Esophagus muscularis mucosa (tissue), 4 donors: ENCODE measurements around the gene SRRM2. TPM values are rescaled to one million over a fixed set of nuclear protein-coding genes. Genes with fewer than 3 reads are reported as not detected.
A peak's percentile ranks its signal among the peaks of the same experiment; 100 is the strongest.

Experiments
- DNase-seq: peaks from one replicate; pipeline ENCODE4 v3.0.0-alpha.2; 2017; ENCODE audit errors: extremely low spot score
- H3K27ac ChIP-seq, 4 donors: fragments of 200-600 bp; sonication (generic); replicated peaks in 1 of 4; 1 replicate in 3 of 4; 2 replicates in 1 of 4; pipeline ENCODE4 v1.5.1; 2016 to 2019; ENCODE audit warnings: mild to moderate bottlenecking in 1 of 4
- H3K27me3 ChIP-seq, 4 donors: fragments of 200-600 bp; sonication (generic); one replicate each; pipeline versions ENCODE4 v1.5.1 to v1.6.0; 2016 to 2019
- H3K36me3 ChIP-seq, 4 donors: fragments of 200-600 bp; sonication (generic); one replicate each; pipeline ENCODE4 v1.5.1; 2016 to 2019
- H3K4me1 ChIP-seq, 4 donors: fragments of 200-600 bp; sonication (generic); one replicate each; pipeline ENCODE4 v1.5.1; 2016 to 2019
- H3K4me3 ChIP-seq, 4 donors: fragments of 200-600 bp; sonication (generic); 1 replicate in 2 of 4; 2 replicates in 2 of 4; pipeline ENCODE4 v1.5.1; 2016 to 2019; ENCODE audit warnings: mild to moderate bottlenecking in 4 of 4, moderate library complexity in 1 of 4
- H3K9me3 ChIP-seq, 4 donors: fragments of 200-600 bp; sonication (generic); 1 replicate in 3 of 4; 2 replicates in 1 of 4; pipeline ENCODE4 v1.5.1; 2016 to 2019
- EP300 ChIP-seq: sonication (generic); formaldehyde crosslinking; IDR thresholded peaks from one replicate; pipeline ENCODE4 v1.6.1; 2017; ENCODE audit warnings: antibody characterized with exemption
- POLR2A ChIP-seq: fragments of 450-650 bp; IDR thresholded peaks from one replicate; pipeline ENCODE4 v1.6.1; 2017; ENCODE audit warnings: antibody characterized with exemption, moderate library complexity, mild to moderate bottlenecking, low read depth
- POLR2AphosphoS5 ChIP-seq, 2 donors: sonication (generic); formaldehyde crosslinking; IDR thresholded peaks; one replicate each; pipeline ENCODE4 v1.6.1; 2017; ENCODE audit warnings: antibody characterized with exemption in 2 of 2
- WGBS: methylation state at CpG from one replicate; pipeline ENCODE4 v1.1.5; 2018; 5-methylcytosine and 5-hydroxymethylcytosine counted together
- intact Hi-C: fragments of 100-400 bp; cut with DNase I; formaldehyde crosslinking; loops from one replicate; pipeline ENCODE4 v1.15.1; 2023
- total RNA-seq, 4 donors: library from RNA; depleted of rRNA; stranded (reverse); fragments of >200 nt; gene quantifications; one replicate each; pipeline versions ENCODE4 v1.1.0 to v1.2.1, GENCODE V29; 2016
- TF ChIP-seq, protein P1 (sequence below), 3 experiments: fragments of 200-600 bp in 2 of 3; fragments of 450-650 bp in 1 of 3; sonication (generic) in 2 of 3; IDR thresholded peaks; one replicate each; pipeline ENCODE4 v1.5.1; 2017 to 2019; ENCODE audit warnings: antibody characterized with exemption in 3 of 3, mild to moderate bottlenecking in 2 of 3, moderate library complexity in 1 of 3

Gene SRRM2
- total RNA-seq, 4 donors from 2014 or later: 126 to 325 (median 234) TPM

DNA sequence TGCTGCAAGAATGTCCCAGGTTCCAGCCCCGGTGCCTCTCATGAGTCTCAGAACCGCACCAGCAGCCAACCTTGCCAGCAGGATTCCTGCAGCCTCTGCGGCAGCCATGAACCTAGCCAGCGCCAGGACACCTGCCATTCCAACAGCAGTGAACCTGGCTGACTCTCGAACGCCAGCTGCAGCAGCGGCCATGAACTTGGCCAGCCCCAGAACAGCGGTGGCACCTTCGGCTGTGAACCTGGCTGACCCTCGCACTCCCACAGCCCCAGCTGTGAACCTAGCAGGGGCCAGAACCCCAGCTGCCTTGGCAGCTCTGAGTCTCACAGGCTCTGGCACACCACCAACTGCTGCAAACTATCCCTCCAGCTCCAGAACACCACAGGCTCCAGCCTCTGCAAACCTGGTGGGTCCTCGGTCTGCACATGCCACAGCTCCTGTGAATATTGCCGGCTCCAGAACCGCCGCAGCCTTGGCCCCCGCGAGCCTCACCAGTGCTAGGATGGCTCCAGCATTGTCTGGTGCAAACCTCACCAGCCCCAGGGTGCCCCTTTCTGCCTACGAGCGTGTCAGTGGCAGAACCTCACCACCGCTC is 14.8 kb downstream of the SRRM2 start:
- TF ChIP-seq POLR2AphosphoS5 (IDR thresholded peaks at IDR 0.05) (no peak), POLR2A (no peak), EP300 (no peak)
- TF ChIP-seq, protein P1, sequence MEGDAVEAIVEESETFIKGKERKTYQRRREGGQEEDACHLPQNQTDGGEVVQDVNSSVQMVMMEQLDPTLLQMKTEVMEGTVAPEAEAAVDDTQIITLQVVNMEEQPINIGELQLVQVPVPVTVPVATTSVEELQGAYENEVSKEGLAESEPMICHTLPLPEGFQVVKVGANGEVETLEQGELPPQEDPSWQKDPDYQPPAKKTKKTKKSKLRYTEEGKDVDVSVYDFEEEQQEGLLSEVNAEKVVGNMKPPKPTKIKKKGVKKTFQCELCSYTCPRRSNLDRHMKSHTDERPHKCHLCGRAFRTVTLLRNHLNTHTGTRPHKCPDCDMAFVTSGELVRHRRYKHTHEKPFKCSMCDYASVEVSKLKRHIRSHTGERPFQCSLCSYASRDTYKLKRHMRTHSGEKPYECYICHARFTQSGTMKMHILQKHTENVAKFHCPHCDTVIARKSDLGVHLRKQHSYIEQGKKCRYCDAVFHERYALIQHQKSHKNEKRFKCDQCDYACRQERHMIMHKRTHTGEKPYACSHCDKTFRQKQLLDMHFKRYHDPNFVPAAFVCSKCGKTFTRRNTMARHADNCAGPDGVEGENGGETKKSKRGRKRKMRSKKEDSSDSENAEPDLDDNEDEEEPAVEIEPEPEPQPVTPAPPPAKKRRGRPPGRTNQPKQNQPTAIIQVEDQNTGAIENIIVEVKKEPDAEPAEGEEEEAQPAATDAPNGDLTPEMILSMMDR (IDR thresholded peaks at IDR 0.05): no peak
- Histone ChIP-seq H3K36me3 (peaks cover 95 to 100% (median 100%) of the 10 kb centered on the region in 4 donors), H3K4me3 (no peak overlapping the region), H3K27ac (no peak overlapping the region), H3K9me3 (no peaks in the 10 kb centered on the region), H3K27me3 (no peaks in the 10 kb centered on the region), H3K4me1 (peaks cover 8 to 41% (median 33%) of the 10 kb centered on the region in 4 donors)
- WGBS: 92% methylated on average over 15 of the region's 19 CpGs
- intact Hi-C loops: no loop called here
- no peak for DNase-seq

DNA sequence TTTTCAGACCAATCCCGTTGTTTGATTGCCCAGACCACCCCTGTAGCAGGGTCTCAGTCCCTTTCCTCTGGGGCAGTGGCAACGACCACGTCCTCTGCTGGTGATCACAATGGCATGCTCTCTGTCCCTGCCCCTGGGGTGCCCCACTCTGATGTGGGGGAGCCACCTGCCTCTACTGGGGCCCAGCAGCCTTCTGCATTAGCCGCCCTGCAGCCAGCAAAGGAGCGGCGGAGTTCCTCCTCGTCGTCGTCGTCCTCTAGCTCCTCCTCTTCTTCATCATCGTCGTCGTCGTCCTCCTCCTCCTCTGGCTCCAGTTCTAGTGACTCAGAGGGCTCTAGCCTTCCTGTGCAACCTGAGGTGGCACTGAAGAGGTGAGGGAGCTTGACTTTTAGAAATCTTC is 15.5 kb downstream of the SRRM2 start:
- Histone ChIP-seq H3K27me3 (no peaks in the 10 kb centered on the region), H3K4me3 (no peak overlapping the region), H3K36me3 (peaks cover 88 to 100% (median 98%) of the 10 kb centered on the region in 4 donors), H3K4me1 (peaks cover 8 to 41% (median 36%) of the 10 kb centered on the region in 4 donors), H3K27ac (peak overlapping the region in 1 of 4 donors; percentile 1), H3K9me3 (no peaks in the 10 kb centered on the region)
- intact Hi-C loops: no loop called here
- TF ChIP-seq, protein P1 (IDR thresholded peaks at IDR 0.05): no peak
- WGBS: 62% methylated on average over 14 of the region's 14 CpGs
- no peak for DNase-seq

DNA sequence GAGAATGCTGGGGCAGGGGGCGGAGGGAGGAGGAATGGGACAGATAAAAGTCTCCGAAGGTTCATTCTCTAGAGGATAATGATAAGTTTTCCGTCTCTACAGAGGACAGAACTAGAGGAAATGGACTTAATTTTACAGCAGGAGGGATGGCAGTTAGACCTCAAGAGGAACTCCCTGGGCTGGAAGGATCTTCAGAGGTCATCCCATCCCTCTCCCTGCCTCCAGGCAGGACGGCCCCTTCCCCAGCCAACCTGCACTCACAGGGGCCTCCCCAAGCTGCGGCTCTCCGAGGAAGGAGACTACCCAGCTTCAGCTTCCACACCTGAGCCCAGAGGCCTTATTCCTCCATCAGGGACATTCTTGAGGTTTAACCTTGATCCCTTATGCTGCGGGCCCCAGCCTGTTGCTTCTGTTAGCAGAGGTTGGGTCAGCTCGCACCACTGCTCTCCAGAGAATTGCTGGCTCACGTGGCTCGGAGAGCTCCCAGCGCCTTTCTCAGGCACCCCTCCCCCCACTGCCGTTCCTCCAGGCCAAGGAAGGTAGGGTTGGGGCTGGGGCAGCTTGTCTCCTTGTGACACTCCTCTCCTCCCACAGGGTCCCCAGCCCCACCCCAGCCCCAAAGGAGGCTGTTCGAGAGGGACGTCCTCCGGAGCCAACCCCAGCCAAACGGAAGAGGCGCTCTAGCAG is 16.1 kb downstream of the SRRM2 start:
- H3K27me3 ChIP-seq: no peaks in the 10 kb centered on the region
- 84% methylated on average over 16 of the region's 17 CpGs for WGBS
- H3K36me3 ChIP-seq: peaks cover 82 to 100% (median 98%) of the 10 kb centered on the region in 4 donors
- peaks cover 8 to 47% (median 42%) of the 10 kb centered on the region in 4 donors for H3K4me1 ChIP-seq
- no peaks in the 10 kb centered on the region for H3K9me3 ChIP-seq
- intact Hi-C loops: no loop called here
- no peak overlapping the region for H3K4me3 ChIP-seq
- peak overlapping the region in 2 of 4 donors; percentile 1 to 8 for H3K27ac ChIP-seq
- no peak for TF ChIP-seq POLR2AphosphoS5 (IDR thresholded peaks at IDR 0.05)
- no peak for TF ChIP-seq EP300
- no peak for TF ChIP-seq POLR2A
- TF ChIP-seq, protein P1 (IDR thresholded peaks at IDR 0.05): no peak
- no peak for DNase-seq

DNA sequence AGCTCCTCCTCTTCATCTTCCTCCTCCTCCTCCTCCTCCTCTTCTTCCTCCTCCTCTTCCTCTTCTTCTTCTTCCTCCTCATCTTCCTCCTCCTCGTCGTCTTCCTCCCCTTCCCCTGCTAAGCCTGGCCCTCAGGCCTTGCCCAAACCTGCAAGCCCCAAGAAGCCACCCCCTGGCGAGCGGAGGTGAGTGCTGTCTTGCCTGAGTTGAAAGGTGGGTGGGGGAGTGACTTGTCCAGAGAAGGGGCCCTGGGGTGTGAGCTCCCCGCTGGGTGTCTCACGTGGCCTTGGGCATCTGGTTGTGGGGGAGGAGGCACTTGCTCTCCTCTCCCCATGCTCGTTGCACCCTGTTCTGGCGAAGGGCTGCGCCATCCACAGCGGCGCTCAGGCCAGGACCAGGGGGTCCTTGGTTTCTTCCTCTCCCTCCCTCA is 16.7 kb downstream of the SRRM2 start:
- no peak for DNase-seq
- H3K9me3 ChIP-seq: no peaks in the 10 kb centered on the region
- no peak overlapping the region for H3K4me3 ChIP-seq
- H3K27ac ChIP-seq: peak overlapping the region in 2 of 4 donors; percentile 1 to 8
- H3K36me3 ChIP-seq: peaks cover 76 to 100% (median 97%) of the 10 kb centered on the region in 4 donors
- 83% methylated on average over 11 of the region's 11 CpGs for WGBS
- intact Hi-C loops: no loop called here
- peaks cover 8 to 50% (median 42%) of the 10 kb centered on the region in 4 donors for H3K4me1 ChIP-seq
- H3K27me3 ChIP-seq: no peaks in the 10 kb centered on the region
- TF ChIP-seq EP300 (no peak), POLR2A (no peak), POLR2AphosphoS5 (IDR thresholded peaks at IDR 0.05) (no peak)
- TF ChIP-seq, protein P1 (IDR thresholded peaks at IDR 0.05): no peak
